NCI-H2196 (cell line): ENCODE data around the gene FLAD1.

Experiments
- DNase-seq: peaks from one replicate; lab custom pipeline; 2025; ENCODE audit not compliant: unreplicated experiment; lab: John Stamatoyannopoulos, UW

The FLAD1 gene

DNA sequence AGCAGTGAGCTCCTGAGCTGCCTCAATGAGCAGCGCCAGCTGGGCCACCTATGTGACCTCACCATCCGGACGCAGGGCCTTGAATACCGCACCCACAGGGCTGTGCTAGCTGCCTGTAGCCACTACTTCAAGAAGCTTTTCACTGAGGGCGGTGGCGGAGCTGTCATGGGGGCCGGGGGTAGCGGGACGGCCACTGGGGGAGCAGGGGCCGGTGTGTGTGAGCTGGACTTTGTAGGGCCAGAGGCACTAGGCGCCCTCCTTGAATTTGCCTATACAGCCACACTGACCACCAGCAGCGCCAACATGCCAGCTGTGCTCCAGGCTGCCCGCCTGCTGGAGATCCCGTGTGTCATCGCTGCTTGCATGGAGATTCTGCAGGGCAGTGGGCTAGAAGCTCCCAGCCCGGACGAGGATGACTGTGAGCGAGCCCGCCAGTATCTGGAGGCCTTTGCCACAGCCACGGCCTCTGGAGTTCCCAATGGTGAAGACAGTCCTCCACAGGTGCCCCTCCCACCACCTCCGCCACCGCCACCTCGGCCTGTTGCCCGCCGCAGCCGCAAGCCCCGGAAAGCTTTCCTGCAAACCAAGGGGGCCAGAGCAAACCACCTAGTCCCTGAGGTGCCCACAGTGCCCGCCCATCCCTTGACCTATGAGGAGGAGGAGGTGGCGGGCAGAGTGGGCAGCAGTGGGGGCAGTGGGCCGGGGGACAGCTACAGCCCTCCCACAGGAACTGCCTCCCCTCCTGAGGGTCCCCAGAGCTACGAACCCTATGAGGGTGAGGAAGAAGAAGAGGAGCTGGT lies 31.8 kb downstream of the FLAD1 start:
- DNase-seq = no peak

DNA sequence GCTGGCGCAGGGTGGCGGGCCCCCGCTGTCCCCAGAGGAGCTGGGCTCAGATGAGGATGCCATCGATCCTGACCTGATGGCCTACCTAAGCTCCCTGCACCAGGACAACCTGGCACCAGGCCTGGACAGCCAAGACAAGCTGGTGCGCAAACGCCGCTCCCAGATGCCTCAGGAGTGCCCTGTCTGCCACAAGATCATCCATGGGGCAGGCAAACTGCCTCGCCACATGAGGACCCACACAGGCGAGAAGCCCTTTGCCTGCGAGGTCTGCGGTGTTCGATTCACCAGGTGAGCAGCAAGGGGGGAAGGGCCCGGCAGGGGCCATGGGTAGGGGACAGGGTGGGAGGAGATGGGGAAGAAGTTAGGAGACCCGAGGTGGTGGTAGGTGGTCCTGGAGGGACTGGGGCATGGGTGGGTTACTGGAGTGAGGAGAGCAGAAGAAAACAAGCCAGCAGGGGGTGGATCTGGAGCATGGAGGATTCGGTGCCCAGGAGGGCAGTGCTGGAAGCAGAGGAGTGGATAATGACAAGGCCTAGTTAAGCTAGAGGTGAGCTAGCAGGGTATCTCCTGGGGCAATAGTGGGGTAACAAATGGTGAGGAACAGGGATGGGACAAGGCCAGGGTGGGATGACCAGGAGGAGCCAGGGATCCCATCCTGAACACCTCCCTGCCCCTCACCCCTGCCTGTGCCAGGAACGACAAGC lies 32.5 kb downstream of the FLAD1 start:
- DNase-seq = no peak

DNA sequence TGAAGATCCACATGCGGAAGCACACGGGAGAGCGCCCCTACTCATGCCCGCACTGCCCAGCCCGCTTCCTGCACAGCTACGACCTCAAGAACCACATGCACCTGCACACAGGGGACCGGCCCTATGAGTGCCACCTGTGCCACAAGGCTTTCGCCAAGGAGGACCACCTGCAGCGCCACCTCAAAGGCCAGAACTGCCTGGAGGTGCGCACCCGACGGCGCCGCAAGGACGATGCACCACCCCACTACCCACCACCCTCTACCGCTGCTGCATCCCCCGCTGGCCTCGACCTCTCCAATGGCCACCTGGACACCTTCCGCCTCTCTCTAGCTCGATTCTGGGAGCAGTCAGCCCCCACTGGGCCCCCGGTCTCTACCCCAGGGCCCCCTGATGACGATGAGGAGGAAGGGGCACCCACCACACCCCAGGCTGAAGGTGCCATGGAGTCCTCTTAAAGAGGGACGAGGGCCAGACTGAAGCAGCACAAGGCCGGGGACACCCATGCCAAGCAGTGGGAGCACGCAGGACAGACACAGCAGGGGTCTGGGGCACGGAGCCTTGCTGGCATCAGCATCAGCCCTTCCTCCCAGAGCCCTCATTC lies 33.2 kb downstream of the FLAD1 start:
- no peak for DNase-seq

DNA sequence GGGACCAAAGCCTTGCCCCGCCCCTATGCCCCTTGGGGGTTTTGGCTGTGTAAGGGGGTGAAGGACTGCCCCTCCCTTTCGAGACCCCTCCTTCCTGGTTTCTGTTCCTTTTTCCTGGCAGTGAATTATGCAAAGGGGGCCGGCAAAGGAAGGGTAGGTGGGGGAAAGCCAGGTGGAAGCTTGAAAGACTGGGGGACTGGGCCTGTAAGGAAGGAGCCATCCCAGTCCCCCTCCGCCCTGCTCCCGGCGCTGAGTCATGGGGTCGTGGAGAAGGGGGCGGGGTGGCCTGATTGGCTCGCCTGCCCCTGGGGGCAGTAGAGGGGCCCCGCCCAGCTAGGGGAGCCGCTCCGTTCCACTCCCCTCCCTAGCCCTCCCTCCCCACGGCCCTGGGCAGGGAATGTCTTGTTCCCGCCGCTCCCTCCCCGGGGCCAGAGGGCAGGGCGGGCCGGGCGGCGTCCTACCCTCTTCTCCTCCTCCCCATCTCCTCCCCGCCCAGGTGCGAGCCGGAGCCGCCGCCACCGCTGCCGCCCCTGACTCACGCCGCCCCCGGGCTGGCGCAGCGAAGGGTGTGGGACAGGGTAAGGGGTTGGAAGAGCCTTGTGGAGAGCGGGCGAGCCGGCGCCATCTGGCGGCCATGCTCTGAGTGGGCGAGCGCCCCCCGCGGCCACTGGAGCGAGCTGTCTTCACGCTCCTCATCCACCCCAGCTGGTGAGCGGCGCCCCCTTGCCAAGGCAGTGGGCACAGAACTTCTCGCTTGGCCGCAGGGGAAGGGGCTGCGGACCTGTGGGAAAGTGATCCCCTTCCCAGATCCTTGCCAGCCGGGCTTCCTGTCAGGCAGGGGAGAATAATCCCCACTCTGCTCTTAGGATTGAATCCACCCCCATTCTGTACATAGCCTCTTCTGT lies 34.1 kb downstream of the FLAD1 start:
- DNase-seq = peak; percentile 83

DNA sequence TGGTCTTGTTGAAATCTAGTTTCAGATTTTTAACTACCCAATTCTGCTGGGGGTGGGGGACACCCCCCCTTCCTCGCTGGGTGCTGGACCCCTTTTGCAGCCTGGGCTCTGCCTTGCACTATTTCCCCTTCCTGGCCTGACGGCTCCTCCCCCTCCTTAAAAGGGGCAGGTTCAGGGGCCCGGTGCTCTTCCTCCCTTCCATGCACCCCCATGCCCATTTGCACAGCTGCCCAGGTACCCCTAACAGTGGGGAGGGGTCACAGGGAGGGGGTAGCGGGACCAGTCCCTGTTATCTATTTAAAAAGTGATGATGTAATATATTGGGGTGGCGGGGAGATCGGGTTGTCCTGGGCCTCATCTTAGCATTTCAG lies 34.8 kb downstream of the FLAD1 start:
- no peak for DNase-seq

DNA sequence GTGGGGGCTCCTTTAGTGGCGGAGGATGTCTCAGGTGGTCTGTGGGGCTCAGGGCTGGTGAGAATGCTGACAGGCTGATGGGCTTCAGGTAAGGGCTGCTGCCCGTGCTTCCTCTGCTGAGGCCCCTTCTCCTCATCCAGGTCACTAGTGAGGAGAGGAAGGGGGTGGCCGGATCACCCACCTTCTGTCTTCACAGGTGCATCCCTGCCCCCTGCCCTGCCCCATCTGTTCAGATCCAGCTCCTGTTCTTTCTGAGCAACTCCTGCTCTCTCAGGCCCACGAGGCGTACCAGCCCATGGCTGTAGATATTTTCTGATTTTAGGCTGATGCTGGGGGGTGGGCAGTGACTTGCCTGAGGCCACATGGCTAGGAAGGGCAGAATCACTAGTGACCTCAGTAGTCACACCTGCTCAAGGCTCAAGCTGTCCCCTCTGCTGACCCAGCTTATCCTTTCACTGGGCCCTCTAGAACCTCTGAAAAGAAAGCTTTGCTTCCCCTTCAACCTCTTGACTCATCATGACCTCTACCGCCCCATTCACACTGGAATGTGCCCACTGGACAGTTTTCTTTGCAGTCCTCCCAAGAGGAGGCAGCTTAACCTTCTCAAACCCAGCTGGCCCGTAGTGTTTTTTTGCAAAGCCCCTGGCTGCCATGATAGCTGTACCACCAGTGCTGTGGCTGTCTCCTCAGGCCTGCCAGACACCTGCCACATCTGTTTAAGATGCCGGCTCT lies 35.6 kb downstream of the FLAD1 start:
- DNase-seq = no peak

DNA sequence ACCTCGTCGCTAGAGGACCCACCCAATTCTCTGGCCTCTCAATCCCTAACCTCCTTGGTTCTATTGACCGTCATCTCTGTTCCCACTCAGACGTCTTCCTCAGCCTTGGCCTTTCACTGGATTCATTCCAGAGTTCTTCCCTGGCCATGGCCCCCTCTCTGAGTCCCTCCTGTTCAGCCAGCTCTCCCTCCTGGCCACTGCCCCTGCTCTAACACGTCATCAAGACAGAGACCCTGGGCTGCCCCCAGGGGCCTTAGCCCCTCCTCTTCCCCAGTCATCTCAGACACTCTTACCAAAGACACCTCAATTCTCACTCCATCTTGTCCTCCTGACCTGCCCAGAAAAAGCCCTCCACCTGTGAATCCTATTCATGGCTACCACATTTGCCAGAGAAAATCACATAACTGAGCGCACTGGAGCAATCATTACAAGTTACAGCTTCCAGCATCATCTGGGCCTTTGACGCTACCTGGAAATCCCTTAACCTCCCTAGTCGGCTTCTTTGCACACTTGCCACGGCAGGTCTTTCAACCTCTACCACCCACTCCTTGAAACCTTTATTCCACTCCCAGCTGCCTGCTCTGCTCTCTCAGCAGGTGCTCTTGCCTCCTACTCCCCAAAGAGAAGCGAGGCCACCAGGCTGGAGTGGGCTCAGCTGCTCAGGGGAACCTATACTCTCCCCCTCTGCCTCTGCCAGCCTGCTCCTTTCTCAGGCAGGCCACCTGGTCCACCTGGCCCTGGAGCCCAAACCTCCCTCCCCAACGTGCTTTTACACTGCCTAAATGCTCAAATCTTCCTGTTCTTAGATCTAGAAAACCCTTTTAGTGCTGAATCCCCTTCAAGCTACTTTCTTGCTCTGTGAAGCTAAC lies 36.5 kb downstream of the FLAD1 start:
- no peak for DNase-seq

DNA sequence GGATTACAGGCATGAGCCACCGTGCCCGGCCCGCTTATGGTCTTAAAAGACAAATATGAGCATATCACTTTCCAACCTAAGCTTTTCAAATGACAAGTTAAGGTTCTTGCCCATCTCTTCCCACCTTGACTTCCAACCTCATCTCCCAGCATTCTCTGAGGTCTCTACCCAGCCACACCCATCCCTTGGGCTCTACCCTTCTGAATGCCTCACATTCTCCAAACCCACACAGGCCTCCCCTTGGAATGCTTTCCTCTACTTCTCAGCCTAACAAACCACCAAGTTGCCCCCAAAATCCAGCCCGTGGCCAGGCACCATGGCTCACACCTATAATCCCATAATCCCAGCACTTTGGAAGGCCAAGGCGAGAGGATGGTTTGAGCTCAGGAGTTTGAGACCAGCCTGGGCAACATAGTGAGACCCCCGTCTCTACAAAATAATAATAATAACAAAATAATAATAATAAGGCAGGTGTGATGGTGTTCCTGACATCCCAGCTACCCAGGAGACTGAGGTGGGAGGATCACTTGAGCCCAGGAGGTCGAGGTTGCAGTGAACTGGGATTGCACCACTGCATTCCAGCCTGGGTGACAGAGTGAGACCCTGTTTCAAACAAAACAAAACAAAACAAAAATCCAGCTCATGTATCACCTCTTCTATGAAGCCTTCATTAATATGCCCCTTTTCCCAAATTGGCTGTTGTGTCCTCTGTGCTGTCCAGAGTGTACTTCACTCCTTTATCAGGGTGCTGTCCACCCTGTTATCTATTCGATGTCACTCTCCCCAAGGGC lies 39.2 kb downstream of the FLAD1 start:
- DNase-seq = no peak

DNA sequence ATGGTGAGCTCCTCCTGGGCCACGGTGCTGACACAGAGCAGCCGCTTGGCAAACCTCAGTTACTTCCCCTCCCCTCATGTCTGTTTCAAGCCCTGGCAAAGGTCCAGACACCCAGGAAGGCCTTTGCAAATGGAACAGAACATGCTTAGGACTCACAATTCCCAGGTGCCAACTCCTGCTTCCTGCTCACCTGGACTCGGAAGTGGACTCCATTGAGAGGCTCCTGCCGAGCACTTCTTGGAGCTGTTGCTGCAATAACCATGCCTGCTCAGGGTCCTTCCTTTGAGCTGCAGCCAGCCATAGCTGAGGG lies 39.7 kb downstream of the FLAD1 start:
- DNase-seq = peak; percentile 37

DNA sequence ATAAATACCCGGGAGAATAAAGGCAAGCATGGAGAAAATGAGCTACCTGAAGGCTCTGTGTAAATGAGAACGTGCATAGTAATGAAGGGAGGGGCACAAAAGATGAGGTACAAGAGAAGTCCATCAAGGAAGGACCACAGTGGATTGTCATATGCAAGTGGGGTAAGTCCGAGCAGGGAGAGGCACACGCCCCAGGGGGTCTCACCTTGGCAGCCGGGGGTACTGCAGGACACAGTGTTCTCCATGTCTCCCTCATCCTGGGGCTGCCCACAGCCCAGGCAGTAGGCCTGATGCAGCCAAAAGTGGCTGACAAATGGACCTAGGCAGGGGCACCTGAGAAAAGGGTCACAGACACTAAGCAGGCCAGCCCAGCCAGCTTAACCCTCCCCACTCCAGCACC lies 40.5 kb downstream of the FLAD1 start:
- DNase-seq = no peak

DNA sequence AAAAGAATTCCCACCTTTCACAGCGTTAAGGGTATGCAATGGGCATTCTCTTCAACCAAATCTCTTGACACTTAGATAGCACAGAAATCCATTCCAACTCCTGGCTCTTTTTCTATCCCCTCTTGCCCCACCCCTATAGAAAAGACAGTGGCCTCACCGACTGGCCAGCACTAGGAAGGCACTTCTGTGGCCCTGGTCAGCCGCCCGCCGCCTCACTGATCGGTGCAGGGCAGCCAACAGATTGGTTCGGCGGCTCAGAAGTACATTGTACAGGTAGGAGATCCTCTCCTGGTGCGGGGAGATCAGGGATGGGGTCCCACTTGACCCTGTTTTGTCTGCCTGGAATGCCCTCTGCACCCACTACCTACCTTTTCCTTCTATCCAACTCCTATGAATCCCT lies 41.2 kb downstream of the FLAD1 start:
- DNase-seq = no peak

DNA sequence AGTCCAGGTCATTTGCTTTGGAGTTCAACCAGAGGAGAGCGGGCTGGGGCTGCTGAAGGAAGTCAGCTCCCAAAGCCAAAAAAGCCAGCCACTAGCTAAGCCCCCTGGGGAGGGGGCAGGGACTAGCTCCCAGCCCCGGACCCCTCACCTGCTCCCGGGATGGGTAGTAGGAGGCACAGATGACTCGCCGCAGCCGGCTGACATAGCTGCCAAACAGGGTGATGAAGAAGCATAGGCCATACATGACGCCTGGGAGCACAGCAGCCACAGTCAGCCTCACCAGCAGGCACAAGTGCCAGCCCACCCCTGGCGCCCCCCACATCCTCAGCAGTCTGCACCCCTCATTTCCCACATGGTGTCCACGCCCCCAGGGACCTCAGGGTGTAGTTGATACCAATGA lies 43.0 kb downstream of the FLAD1 start:
- DNase-seq = no peak

DNA sequence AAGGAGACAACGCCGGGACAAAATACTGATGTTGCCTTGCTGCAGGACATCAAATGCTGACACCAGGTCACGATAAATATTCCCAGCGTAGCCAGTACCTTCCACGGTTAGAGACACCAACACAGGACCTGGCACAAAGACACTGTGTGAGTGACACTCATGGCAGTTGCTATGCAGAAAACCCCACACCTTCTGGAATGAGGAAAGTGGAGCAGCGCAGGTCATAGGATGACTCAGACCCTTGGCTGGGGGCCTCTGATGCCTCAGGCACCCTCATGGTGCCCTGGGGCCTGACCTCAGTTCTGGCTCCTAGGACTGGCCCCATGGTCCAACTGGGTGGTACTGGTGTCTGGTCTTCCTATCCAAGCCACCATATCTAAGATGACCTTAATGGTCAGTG lies 43.4 kb downstream of the FLAD1 start:
- DNase-seq = no peak

DNA sequence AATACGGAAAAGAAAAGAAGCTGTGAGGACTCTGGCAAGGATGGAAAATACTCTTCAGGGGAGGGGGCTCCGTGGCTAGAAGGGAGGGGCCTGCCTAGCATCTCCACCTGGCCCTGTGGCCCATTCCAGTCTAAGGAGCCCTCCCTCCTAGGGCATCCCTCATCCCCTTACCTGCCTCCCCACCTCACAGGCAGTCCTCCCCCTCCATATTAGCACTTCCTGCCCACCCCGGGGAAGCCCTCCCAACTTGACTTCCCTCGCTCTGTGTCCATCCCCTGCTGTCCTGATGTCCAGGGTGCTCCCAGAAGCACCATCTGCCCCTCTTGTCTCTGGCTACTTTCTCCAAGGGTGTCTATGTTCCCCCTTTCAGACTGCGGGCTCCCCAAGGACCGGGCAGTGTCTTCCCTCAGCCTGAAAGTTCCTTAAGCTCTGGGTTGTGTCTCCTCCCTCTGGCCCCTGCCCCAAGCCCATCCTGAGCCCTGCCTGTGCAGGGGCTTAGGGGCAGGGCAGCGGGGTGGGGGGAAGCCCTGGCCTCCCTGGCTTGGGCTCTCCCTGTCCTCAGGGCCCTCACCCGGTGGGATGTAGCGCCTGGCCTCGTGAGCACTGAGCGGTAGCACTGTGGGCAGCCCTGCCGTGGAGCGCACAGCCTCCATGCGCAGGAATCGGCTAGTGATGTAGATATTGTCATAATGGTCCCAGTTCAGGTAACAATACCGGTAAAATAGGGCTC lies 46.5 kb downstream of the FLAD1 start:
- DNase-seq = no peak

DNA sequence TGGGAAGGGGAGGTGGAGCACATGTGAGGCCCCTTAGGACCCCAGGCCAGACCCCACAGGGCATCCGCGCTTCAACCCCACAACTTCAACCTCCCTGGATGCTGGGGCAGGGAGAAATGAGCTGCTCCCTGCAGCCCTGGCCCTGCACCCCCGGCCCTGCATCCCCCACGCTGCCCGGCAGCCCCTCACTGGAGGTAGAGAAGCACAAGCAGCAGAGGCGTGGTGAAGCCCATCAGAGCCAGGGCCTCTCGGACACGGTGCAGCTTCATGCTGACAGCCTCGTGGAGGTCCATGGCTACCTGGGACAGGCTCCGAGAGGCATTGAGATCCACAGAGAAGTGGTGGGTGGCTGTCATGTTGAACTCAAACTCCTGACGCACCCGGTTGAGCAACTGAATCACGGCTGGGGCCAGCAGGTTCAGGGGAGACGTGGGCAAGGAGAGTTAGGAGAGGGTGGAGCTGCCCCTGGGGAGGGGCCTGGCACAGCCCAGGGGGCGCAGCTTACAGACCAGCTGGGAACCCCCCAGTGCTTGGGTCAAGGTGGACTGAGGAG lies 47.2 kb downstream of the FLAD1 start:
- DNase-seq = no peak

DNA sequence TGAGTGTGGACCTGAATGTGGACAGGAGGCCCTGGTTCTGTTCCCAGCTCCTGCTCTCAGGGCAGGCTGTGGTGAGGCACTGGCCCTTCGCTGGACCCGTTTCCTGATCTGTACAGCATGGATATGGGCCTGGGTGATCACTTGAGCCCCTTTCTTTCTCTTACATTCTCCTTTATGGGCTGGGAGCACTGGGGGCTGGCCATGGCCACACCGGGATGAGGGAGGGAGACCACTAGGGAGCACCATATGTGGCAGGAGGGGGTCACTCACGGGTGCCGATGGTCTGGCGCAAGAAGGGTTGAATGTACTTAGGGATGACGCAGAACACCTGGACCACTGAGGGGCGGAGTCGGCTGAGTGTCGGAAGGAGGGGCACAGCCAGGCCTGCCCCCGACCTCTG lies 47.8 kb downstream of the FLAD1 start:
- DNase-seq = no peak

DNA sequence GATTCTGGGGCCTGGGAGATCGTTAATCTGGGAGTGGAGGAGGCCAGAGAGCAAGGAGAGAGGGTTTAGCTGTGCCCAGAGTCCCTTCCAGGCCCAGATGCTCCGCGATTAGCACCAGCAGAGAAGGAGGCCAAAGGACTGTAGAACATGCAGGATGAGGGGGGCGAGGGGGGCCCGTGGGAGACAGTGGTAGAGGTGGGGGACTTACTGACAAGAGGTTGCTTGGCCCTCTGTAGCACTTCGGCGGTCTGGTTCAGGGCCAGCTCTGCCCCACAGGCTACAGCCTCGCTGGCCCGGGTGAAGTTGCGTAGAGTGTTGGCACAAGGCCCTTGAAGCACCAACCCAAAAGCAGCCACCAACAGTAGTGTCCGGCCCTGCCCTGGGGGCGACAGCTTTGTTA lies 49.7 kb downstream of the FLAD1 start:
- no peak for DNase-seq

DNA sequence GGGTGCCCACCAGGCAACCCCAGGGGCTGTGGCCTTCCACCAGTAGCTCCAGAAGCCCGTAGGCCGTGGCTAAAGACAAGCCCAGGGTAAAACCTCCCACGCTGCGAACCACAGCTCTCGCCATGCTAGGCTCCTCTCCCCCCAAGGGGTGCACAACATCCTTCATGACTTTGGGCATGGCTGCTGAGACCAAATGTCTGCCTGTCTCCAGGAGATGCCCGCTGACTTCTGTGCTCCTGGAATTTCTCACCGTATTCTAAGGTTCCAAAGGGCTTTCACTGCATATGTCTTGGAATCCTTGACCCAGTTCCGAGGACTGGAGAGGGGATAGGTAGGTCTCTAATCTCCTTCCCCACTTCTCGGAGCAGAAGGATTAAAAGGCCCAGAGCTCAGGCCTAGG lies 50.4 kb downstream of the FLAD1 start, which contains the start of the genes DCST1 and DCST2:
TSS of gene DCST1 (plus strand) at position 301 of the 400 bp plus-strand sequence. CDS start 213 bp downstream, outside the sequence.
TSS of gene DCST2 (minus strand) at position 258 of the 400 bp plus-strand sequence. CDS start at position 178, 80 bp downstream.
- no peak for DNase-seq
